HPDE6-E6E7 (cell line): ENCODE measurements around the gene RASGRF2.
"Not testable (repeated sequence)": the region's sequence is repeated elsewhere in the genome, so short reads cannot be mapped to it uniquely, and the experiment has no call there.

Experiments
- DNase-seq: peaks from one replicate; pipeline ENCODE4 v3.0.0; 2011; ENCODE audit warnings: missing footprints; ENCODE audit errors: extremely low spot score

Gene RASGRF2

DNA sequence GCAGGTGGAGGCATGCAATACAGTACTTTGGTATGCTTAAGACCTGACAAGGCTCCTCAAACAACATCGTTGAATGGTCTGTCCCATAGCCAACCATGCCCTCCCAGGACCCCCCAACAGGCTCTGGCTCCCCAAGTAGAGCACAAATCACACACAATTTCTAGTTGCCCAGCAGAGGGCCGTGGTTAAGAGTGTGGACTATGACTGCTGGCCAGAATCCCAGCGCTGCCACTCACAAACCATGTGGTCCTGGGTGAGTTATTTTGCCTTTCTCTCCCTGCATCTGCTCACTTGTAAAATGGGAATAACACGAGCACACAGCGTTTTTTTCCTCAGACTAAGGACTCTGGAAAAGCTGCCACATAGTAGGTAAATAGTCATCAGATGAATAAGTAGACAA lies 279.4 kb downstream of the RASGRF2 start:
- no peak for DNase-seq

DNA sequence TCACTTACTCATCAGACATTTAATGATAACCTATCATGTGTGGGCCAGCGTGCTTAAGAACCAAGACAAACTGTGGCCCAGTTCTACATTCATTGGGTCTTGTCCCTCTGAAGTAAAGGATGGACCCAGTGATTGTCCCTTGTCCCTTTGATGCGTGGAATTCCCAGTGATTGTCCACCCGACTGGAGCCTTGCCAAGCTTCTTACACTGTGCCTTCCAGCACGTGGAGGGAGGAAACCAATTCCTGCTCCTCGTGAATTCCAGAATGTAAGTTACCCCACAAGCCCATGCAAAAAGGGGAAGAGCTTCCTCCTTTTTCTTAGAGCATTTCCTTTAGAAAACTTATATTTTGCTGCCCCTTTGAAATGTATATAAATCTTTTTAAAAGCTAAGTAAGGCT lies 280.8 kb downstream of the RASGRF2 start:
- DNase-seq, result no peak

DNA sequence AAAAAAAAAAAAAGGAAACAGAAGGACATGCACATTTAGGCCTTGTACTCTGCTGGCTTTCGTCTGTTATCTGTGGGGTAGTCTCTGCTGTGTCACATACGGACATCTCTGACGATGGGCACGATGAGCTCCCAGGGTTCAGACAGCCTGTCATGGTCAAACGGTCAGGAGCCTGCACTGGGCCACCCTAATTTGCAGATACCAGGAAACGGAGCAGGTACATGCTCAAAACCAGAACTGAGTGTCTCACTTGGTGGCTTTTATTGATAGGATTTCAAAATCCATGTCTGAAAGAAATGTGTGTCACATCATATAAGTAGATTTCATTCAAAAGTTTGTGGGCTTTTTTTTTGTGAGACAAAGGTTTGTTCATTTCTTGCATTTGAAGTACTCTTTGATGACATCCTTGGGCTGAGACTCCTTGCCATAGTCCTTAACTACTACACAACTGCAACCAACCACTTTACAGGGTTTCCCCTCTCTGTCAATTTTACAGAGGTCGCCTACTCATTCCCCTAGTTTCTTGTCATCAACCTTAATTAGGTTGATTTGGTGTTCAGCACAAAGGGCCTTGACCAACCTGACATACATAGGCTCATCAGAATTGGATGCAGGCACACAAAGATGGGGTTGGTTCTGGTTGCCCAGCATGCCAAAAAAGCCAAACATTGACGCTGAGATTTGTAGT lies 281.9 kb downstream of the RASGRF2 start:
- DNase-seq, result no peak

DNA sequence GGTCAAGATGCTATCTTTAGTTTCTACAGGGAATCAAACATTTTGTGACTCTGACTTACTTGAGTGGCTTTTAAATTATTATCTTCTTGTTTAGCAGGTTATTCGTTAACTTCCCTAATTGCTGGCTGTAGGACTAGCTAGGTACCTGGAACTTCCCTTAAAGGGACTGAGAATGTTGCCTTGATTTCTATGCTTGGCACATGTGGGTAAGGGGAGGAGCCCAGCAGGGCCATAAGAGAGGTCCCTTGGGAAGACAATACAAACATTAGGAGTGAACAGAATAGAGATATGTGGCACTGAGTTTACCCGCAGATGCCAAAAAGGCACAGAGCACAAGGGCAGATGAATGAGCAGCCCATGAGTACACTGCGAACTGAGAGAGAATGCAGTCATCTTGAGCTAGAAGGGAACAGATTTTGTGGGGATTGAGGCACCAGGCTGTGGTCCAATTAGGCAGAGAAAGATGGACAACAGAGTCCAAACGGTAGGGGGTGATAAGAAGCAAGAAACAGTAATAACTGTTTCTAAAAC lies 282.8 kb downstream of the RASGRF2 start:
- DNase-seq, result no peak

DNA sequence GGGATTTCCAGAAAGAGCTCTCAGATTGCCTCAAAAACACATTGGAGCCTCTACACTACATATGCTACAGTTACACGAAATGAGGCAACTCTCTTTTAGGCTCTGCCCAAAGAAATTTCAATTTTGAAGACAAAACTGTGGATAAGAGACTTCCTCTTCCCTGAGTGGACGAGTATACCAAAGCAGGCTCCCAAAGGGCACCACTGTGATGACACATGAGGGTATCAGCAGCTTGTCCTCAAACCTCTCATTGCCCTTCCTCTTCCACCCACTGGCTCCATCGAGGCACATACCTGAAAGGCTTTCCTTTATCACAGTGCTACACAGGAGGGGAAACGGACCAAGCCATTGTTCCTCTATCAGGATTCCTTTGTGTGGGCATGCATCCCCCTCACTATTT lies 284.3 kb downstream of the RASGRF2 start:
- DNase-seq, result no peak

DNA sequence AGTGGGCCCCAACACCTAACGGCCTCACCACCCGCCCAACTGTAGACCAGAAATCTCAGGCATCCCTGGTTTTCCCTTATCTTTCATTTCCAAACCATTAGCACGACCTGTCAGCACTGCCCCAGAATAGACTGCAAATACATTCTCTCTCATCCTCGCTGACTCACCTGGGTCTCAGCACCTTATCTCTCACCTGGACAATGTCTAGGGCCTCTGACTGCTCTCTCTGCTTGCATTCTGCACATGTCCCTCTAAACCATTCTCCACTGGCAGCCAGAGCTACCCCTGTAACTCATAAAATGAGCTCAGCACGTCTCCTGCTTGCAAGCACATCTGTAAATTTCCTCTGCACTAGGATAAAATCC lies 285.7 kb downstream of the RASGRF2 start:
- DNase-seq, result no peak

DNA sequence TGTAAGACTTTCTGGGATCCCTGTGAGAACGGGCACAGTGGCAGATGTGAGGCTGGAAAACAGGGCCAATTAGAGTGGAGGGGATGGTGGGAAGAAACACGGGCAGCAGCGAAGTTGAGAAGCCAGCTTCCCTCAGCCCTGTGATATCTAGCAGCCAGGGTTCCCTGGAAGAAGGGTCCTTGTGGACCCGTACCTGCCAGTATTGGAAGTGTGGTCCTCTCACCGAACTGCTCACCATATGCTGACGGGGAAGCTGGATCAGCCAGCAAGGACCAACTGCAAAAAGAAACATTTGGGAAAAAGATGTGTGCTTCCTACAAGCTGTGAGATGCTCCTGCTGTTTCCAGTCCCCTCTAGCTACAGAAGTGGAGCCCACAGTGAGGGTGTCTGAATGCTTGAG lies 286.5 kb downstream of the RASGRF2 start:
- DNase-seq, result no peak

DNA sequence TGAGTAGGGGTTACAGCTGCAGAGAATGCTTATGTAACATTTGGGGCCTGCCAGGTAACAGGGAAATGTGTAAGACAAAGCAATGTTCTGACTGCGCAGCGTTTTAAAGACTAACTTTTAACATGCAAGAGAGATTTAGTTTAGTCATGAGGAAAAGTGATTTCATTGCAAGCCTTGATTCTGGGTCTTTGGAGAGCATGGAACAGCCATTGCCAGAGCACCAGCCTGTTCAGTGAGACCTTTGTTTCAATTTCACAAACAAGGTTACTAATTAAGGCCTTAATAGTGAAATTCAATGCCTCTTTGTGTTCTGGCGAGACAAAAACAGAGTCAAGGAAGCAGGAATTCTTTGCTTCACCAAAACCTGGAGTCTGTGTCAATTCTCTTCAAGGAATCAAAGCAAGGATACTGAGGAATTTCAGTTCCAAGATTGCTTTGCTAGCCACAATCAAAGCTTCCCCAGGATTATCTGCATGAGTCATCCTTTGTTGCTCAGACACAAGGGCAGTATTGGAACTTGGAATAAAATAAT lies 287.3 kb downstream of the RASGRF2 start:
- DNase-seq, result no peak

DNA sequence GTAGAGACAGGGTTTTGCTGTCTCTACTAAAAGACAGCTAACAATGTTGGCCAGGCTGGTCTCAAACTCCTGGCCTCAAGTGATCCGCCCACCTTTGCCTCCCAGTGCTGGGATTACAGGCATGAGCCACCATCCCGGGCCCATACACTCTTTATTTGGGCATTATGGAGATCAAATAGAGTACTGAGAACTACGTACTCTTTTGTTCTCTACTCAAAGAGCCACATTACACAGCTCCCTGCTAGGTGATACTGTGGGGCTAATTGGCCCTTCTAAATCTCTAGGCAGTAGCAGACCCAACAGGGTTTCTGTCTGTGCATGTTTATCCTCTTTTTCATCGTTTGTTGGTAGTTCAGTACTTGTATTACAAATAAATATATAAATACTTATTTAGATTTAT lies 289.1 kb downstream of the RASGRF2 start:
- DNase-seq, result no peak

DNA sequence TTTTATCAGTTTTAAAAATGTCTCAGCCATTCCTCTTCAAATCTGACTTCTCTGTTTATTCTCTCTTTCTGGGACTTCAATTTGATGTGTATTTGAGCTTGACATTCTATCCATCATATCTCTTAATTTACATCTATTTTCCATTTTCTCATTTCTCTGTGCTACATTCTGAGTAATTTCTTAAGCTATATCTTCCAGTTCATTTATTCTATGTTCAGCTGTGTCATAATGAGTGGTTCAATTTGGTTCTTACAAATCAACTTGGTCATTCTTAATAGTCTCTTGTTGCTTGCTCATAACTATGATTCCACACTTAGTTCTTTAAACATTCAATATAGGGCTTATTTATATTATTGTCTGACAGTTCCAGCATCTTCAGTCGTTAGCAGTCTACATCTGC lies 289.8 kb downstream of the RASGRF2 start:
- no peak for DNase-seq

DNA sequence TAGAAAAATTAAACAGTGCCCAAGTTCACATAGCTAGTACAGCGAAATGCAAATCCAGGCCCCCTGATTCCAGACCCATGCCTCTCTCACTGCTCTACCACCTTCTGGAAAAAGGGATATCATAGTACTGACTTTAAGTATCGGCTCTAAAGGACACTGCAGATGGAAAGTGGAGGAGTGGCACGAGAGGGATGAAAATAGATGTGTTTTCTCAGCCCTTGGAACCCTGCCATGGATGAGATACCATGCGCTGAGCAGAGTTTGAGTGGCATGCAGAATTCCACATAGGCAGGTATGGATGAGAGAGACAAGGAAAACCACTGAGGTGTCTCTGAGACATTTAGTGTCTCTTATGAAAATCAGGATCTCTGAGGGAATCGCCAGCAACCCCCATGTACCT lies 291.8 kb downstream of the RASGRF2 start:
- DNase-seq, result no peak

DNA sequence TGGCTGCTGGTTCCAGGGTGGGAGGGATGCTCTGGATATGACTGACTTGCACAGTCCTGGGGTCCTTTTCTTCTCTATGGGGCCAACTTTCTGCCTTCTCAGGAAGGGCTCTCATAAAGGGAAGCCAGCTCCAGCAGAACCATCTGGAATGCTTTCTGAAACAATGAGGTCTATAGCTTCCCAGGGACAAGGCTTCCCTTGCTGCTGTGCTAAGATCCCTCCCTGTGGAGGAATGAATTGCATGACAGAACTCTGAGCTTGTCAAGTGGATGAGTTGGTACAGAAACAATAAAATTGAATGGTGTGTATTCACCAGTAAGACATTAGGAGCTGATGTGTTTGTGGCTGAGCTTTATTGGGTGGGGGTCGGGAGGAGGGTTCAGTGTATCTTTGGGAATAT lies 292.7 kb downstream of the RASGRF2 start:
- DNase-seq, result no peak

DNA sequence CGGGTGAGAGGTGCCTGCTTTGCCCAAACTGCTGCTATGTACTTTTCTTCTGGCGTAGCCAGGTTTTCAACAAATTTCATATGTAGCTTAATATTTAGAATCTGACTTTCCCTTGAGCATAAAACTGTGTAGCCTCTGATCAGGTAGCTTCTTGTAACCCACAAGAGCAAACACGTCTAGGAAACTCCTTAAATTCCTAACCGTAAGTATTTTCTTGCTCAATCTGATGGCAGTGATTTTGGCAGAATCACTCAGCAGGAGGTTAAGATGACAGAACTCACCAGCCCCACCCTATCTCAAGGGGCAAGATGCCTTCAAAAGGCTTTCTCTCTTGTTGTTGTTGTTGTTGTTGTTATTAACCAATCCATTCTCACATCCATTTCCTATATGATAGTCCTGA lies 293.7 kb downstream of the RASGRF2 start:
- no peak for DNase-seq

DNA sequence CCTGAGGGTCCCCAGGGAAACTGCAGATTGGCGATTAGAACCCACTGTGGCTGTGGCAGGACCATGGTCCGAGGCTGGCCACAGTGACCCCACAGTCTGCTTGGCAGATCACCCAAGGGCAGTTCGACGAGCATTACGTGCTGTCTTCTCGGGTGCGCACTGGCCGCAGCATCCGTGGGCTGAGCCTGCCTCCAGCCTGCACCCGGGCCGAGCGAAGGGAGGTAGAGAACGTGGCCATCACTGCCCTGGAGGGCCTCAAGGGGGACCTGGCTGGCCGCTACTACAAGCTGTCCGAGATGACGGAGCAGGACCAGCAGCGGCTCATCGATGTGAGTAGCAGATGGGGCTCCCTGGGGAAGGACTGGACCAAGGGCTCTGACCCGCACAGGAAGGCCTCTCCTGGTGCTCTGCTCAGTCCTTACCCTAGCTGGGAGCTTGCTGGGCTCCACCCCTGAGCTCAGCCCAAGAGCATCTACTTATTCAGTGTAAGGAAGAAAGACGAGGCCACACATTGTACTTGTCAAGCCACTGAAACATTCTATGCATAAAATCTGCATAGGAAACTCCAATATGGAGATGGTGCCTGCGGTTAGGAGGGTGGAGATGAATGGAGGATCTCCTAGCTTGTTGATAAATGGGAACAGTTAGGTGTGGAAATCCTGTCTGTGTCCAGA lies 294.9 kb downstream of the RASGRF2 start:
- DNase-seq, result no peak

DNA sequence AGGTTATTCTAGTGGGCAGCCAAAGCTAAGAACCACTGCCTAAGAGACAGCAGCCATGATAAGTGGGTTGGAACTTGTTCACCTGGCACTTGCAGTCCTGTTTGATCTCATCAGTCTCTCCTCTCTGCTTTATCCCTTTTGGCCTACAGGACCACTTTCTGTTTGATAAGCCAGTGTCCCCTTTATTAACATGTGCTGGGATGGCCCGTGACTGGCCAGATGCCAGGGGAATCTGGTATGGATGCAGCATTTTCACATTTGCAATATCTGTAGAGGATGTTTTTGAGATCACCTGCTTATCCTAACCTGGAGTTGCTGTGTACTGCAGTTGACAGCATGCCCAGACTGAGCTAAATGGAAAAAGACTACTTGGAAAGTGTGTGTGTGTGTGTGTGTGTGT lies 296.6 kb downstream of the RASGRF2 start:
- DNase-seq, result no peak

DNA sequence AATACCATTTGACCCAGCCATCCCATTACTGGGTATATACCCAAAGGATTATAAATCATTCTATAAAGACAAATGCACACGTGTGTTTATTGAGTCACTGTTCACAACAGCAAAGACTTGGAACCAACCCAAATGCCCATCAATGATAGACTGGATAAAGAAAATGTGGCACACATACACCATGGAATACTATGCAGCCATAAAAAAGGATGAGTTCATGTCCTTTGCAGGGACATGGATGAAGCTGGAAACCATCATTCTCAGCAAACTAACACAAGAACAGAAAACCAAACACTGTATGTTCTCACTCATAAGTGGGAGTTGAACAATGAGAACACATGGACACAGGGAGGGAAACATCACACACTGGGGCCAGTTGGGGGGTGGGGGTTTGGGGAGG lies 302.6 kb downstream of the RASGRF2 start:
- not testable (repeated sequence) for DNase-seq

DNA sequence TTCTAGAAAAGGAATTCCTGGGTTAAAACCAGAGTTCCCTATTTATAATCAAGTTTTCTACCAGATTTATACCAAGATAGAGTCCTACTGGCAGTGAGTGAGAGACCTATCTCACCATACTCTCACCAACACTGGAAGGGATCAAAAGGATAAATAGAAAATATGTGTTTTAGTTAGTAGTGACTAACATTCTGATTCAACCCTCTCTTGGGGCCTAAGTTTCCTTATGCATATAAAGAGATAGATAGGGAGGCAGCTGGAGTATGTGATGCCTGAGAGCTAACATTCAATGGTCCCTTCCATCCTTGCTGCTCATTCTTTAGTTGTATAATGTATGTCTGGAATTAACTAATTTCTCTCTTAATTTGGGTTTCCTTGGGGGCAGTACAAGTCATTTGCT lies 304.9 kb downstream of the RASGRF2 start:
- no peak for DNase-seq

DNA sequence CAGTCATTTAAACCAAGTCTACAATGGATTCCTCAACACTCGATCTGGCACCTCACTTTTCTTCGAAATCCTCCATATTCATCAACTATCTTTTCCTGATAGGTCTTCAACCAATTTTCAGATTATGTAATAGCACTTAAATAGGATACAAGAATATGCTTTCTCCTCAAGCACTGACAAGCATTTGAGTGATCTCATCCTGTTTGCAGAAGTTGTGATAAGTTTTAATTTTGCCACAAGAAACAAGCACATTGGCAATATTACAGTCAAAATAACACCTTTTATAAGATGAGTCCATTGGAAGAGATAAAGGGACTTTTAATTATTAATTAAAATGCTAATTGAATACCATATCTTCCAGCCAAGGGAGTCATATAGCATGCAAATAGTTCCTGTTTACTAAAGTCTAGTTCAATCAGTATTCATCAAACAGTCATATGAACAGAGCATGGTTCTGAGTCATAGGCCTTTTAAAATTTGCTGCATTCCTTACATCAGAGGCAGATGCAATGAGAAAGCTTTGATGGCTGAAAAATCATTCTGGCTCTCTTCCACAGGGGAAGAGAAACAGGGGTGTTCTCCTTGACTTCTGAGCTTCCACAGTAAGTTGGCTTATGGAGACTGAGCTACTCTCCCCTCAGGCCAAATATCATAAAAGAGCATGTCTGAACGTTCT lies 308.5 kb downstream of the RASGRF2 start:
- DNase-seq, result peak; percentile 47

DNA sequence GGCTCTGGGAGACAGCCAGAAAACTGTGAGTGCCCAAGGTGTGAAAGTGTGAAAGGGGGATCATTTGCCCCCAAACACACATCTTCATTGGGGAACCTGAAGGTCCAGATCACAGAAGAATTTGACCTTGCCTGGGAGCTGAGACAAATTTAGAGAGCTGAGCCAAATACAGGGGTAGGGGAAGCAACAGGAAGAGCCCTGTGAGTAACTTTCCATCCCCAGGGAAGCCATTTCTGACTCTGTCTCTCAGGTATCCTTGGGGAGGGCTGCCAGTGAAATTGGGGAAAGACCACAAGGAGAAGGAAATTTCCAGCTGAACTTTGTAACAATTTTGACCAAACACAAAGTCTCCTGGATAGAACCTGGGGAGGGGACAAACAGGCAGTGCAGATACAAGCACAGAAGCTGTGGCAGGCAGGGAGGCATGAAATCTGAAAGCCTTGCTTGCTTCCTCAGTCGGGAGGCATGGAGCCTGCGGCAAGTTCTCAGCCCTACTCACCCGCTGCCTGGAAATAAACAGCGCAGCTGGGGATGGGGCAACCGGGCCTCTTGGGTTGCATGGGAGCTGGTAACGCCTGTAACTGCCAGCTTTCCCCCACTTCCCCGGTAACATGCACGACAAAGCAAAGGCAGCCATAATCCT lies 309.7 kb downstream of the RASGRF2 start:
- DNase-seq, result no peak

DNA sequence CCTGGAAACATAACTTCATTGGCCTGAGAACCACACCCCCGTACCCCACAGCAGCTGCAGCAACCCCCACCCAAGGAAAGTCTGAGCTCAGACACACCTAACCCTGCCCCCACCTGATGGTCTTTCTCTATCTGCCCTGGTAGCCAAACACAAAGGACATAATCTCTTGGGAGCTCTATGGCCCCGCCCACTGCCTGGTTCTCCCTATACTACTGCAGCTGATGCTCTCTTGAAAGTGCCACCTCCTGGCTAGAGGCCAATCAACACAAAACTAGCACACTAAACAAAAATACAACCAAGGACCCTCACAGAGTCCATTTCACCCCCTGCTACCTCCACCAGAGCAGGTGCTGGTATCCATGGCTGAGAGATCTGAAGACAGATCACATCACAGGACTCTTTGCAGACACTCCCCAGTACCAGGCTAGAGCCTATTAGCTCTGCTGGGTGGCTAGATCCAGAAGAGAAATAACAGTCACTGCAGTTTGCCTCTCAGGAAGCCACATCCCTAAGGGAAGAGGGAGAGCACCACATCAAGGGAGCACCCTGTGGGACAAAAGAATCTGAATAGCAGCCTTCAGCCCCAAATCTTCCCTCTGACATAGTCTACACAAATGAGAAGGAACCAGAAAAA lies 310.3 kb downstream of the RASGRF2 start:
- not testable (repeated sequence) for DNase-seq
